ENCODE data around the gene RPS27.

- TF ChIP-seq CTCF (IDR thresholded peaks at IDR 0.05; ENCODE audit: low read depth, low read length, missing input control): no peak
- no peak for TF ChIP-seq RXRA (IDR thresholded peaks at IDR 0.05)
- TF ChIP-seq EGR1 (IDR thresholded peaks at IDR 0.05; ENCODE audit: low read depth in 2 of 2): no peak
These were observed 31.1 kb upstream of the RPS27 start for GRCh38 chr1:153959454-153959853.

All from liver (tissue), 3 donors.